Right atrium auricular region (tissue), 2 donors: ENCODE results near the gene SP8. TPM values are rescaled to one million over a fixed set of nuclear protein-coding genes. Genes with fewer than 3 reads are reported as not detected.

Experiments
- DNase-seq: peaks from one replicate; pipeline ENCODE4 v3.0.0-alpha.2; 2019; ENCODE audit warnings: low spot score
- H3K27ac ChIP-seq, 2 donors: fragments of 200-600 bp; sonication (generic); 1 replicate in 1 of 2; 2 replicates in 1 of 2; pipeline ENCODE4 v1.5.1; 2016 to 2019
- H3K27me3 ChIP-seq, 2 donors: fragments of 200-600 bp; sonication (generic); one replicate each; pipeline versions ENCODE4 v1.5.1 to v1.6.0; 2017 to 2019
- H3K36me3 ChIP-seq: fragments of 200-600 bp; sonication (generic); one replicate; pipeline ENCODE4 v1.5.1; 2016
- H3K4me1 ChIP-seq, 2 donors: fragments of 200-600 bp; sonication (generic); one replicate each; pipeline versions ENCODE4 v1.5.1 to v1.6.0; 2017 to 2019
- H3K4me3 ChIP-seq, 2 donors: fragments of 200-600 bp; sonication (generic); 1 replicate in 1 of 2; 2 replicates in 1 of 2; pipeline ENCODE4 v1.5.1; 2017 to 2019; ENCODE audit warnings: mild to moderate bottlenecking in 1 of 2, moderate library complexity in 1 of 2
- H3K9me3 ChIP-seq, 2 donors: fragments of 200-600 bp; sonication (generic); one replicate each; pipeline ENCODE4 v1.5.1; 2019
- CTCF ChIP-seq, 2 donors: fragments of 200-600 bp; sonication (generic); IDR thresholded peaks; one replicate each; pipeline ENCODE4 v1.5.1; 2019; ENCODE audit warnings: antibody characterized with exemption in 2 of 2
- total RNA-seq, 2 donors: library from RNA; depleted of rRNA; stranded (reverse); fragments of >200 nt; gene quantifications; one replicate each; pipeline ENCODE4 v1.1.0, GENCODE V29; 2016

The SP8 gene
- total RNA-seq, 2 donors from 2014 or later, result not detected

- no peak for TF ChIP-seq CTCF (IDR thresholded peaks at IDR 0.05)
- no peak overlapping the region for H3K27ac ChIP-seq
- H3K9me3 ChIP-seq, result peaks cover 0 to 13% of the 10 kb centered on the region in 2 donors
- H3K27me3 ChIP-seq, result peaks cover 0 to 5% of the 10 kb centered on the region in 2 donors
- no peaks in the 10 kb centered on the region for H3K4me1 ChIP-seq
- H3K4me3 ChIP-seq, result no peak overlapping the region
- no peak for DNase-seq
- H3K36me3 ChIP-seq, result no peaks in the 10 kb centered on the region
These were observed 17.7 kb upstream of the SP8 start for GRCh38 chr7:20804345-20804744.

- Histone ChIP-seq H3K4me3 (no peak overlapping the region), H3K9me3 (no peaks in the 10 kb centered on the region), H3K27me3 (peaks cover 30% of the 10 kb centered on the region in 2 donors), H3K36me3 (no peaks in the 10 kb centered on the region), H3K27ac (no peak overlapping the region), H3K4me1 (peaks cover 0 to 17% of the 10 kb centered on the region in 2 donors)
- no peak for TF ChIP-seq CTCF (IDR thresholded peaks at IDR 0.05)
- no peak for DNase-seq
These were observed 13.1 kb upstream of the SP8 start for GRCh38 chr7:20799566-20800366.

- Histone ChIP-seq H3K27ac (no peak overlapping the region), H3K4me3 (peak overlapping the region in 1 of 2 donors; percentile 49), H3K4me1 (peaks cover 0 to 17% of the 10 kb centered on the region in 2 donors), H3K9me3 (no peaks in the 10 kb centered on the region), H3K36me3 (no peaks in the 10 kb centered on the region), H3K27me3 (peaks cover 37 to 40% of the 10 kb centered on the region in 2 donors)
- TF ChIP-seq CTCF (IDR thresholded peaks at IDR 0.05), result no peak
- no peak for DNase-seq
These were observed 12.0 kb upstream of the SP8 start for GRCh38 chr7:20798694-20799121.

- DNase-seq, result no peak
- Histone ChIP-seq H3K4me3 (peak overlapping the region; percentile 37 to 49), H3K36me3 (no peaks in the 10 kb centered on the region), H3K27me3 (peaks cover 37 to 46% of the 10 kb centered on the region in 2 donors), H3K9me3 (no peaks in the 10 kb centered on the region), H3K4me1 (peaks cover 0 to 17% of the 10 kb centered on the region in 2 donors), H3K27ac (no peak overlapping the region)
- no peak for TF ChIP-seq CTCF (IDR thresholded peaks at IDR 0.05)
These were observed 11.5 kb upstream of the SP8 start for GRCh38 chr7:20798081-20798693.

DNA sequence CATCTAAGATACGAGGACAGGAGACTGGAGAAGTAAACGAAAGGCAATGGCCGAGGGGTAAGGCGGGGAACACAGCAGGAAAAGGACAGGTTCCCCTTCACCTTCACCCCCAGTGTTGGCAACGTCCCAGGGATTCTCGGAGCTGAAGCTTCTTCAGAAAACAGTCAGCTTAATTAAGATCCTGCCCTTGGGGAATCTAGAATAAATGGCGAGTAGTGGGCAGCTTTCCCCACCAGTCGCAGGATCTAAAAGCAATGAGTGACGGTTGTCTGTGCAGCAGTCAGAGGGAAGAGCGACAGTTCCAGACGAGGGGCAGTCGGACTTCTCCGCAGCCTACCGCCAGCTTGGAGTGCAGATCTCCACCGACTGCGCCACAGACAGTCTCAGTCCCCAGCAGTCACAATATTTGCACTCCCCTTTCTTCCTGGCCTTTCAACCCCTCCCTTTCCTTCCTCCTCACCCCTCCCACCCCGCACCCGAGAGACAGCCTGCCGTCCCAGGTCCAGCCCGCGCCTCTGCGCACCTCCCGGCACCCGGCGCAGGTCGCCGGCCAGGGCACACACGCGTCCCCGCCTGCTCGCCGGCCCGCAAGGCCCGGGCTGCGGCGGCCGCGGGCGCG lies 10.9 kb upstream of the SP8 start:
- Histone ChIP-seq H3K9me3 (no peaks in the 10 kb centered on the region), H3K4me3 (peak overlapping the region; percentile 37 to 49), H3K4me1 (peaks cover 0 to 17% of the 10 kb centered on the region in 2 donors), H3K36me3 (no peaks in the 10 kb centered on the region), H3K27me3 (peaks cover 42 to 48% of the 10 kb centered on the region in 2 donors), H3K27ac (no peak overlapping the region)
- no peak for TF ChIP-seq CTCF (IDR thresholded peaks at IDR 0.05)
- DNase-seq, result no peak
